GM21528 (cell line): Measurements from ENCODE around the gene RASL11A.
"Not testable (repeated sequence)": the region's sequence is repeated elsewhere in the genome, so short reads cannot be mapped to it uniquely, and the experiment has no call there.

Experiments used
- ATAC-seq: cut with Tn5 transposase; IDR thresholded peaks from one replicate; pipeline ENCODE4 v1.9.1; 2021; ENCODE audit warnings: mild to moderate bottlenecking, moderate library complexity; ENCODE audit not compliant: unreplicated experiment, low FRiP score

The RASL11A gene

GRCh38 chr13:27296496-27296895 lies 25.9 kb downstream of the RASL11A start:
- no peak for ATAC-seq

GRCh38 chr13:27298849-27299248 lies 28.2 kb downstream of the RASL11A start:
- no peak for ATAC-seq

GRCh38 chr13:27300406-27300805 lies 29.8 kb downstream of the RASL11A start:
- ATAC-seq = not testable (repeated sequence)

GRCh38 chr13:27300941-27301586 lies 30.4 kb downstream of the RASL11A start:
- no peak for ATAC-seq

- ATAC-seq = no peak
Observed at GRCh38 chr13:27302643-27303262, 32.1 kb downstream of the RASL11A start.

- ATAC-seq = no peak
Observed at GRCh38 chr13:27304099-27304498, 33.5 kb downstream of the RASL11A start.

- no peak for ATAC-seq
Observed at GRCh38 chr13:27304611-27305010, 34.0 kb downstream of the RASL11A start.

- ATAC-seq = no peak
Observed at GRCh38 chr13:27306364-27306763, 35.7 kb downstream of the RASL11A start.

GRCh38 chr13:27308941-27309340 lies 38.3 kb downstream of the RASL11A start:
- no peak for ATAC-seq

GRCh38 chr13:27309401-27309958 lies 38.9 kb downstream of the RASL11A start:
- no peak for ATAC-seq

GRCh38 chr13:27309967-27310598 lies 39.5 kb downstream of the RASL11A start:
- ATAC-seq = no peak

GRCh38 chr13:27310946-27311345 lies 40.3 kb downstream of the RASL11A start:
- ATAC-seq = no peak

- ATAC-seq = no peak
Observed at GRCh38 chr13:27311518-27312210, 41.0 kb downstream of the RASL11A start.

GRCh38 chr13:27313770-27314169 lies 43.1 kb downstream of the RASL11A start:
- ATAC-seq = no peak

GRCh38 chr13:27319404-27319803 lies 48.8 kb downstream of the RASL11A start:
- no peak for ATAC-seq

- ATAC-seq = no peak
Observed at GRCh38 chr13:27321468-27322431, 51.1 kb downstream of the RASL11A start.

- ATAC-seq = not testable (repeated sequence)
Observed at GRCh38 chr13:27322443-27322842, 51.8 kb downstream of the RASL11A start.
